Adipocyte (in vitro differentiated cells): ENCODE results near the gene ITPKB.

ENCODE experiments used
- DNase-seq: peaks from one replicate; pipeline ENCODE4 v3.0.0-alpha.2; 2015; ENCODE audit warnings: low read depth
- H3K27me3 ChIP-seq: replicated peaks from 2 replicates; pipeline ENCODE4 v1.7.0; 2013; ENCODE audit warnings: mild to moderate bottlenecking, low read length, moderate library complexity; ENCODE audit not compliant: control insufficient read depth, insufficient read depth
- H3K36me3 ChIP-seq: 2 replicates; pipeline ENCODE4 v1.7.0; 2013; ENCODE audit warnings: low read length, mild to moderate bottlenecking, moderate library complexity; ENCODE audit not compliant: control insufficient read depth, insufficient read depth, severe bottlenecking
- H3K4me1 ChIP-seq: 2 replicates; pipeline ENCODE4 v1.7.0; 2013; ENCODE audit warnings: mild to moderate bottlenecking, low read length, moderate library complexity; ENCODE audit not compliant: control insufficient read depth, insufficient read depth
- H3K4me3 ChIP-seq: 2 replicates; pipeline ENCODE4 v1.7.0; 2013; ENCODE audit warnings: mild to moderate bottlenecking, low read length, moderate library complexity
- H3K9ac ChIP-seq: 2 replicates; pipeline ENCODE4 v1.7.0; 2013; ENCODE audit warnings: mild to moderate bottlenecking, low read length, moderate library complexity
- H3K9me3 ChIP-seq: 2 replicates; pipeline ENCODE4 v1.7.0; 2013; ENCODE audit warnings: mild to moderate bottlenecking, low read length, moderate library complexity; ENCODE audit not compliant: control insufficient read depth

ITPKB gene

DNA sequence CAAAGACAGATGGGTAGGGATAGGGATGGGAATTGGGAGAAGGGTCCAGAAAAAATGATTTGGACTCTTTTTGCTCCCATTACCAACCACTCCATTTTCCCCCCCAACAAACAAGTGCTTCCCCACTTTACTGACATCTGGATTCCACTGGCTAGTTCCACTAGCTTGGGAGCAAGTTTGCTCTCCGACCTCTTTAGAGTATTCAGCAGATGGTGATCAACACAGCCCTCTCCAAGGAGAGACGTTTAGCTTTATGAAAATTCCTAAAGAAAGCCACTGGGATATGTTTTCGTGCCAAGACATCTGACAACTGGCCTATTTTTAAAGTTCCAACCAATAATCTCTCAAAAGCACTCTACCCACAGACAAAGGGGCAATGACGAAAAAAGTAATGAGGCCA is 50.3 kb downstream of the ITPKB start:
- Histone ChIP-seq H3K9ac (no peak overlapping the region), H3K9me3 (no peaks in the 10 kb centered on the region), H3K36me3 (no peaks in the 10 kb centered on the region), H3K4me3 (no peak overlapping the region), H3K4me1 (peaks cover 15% of the 10 kb centered on the region), H3K27me3 (no peaks in the 10 kb centered on the region)
- no peak for DNase-seq

DNA sequence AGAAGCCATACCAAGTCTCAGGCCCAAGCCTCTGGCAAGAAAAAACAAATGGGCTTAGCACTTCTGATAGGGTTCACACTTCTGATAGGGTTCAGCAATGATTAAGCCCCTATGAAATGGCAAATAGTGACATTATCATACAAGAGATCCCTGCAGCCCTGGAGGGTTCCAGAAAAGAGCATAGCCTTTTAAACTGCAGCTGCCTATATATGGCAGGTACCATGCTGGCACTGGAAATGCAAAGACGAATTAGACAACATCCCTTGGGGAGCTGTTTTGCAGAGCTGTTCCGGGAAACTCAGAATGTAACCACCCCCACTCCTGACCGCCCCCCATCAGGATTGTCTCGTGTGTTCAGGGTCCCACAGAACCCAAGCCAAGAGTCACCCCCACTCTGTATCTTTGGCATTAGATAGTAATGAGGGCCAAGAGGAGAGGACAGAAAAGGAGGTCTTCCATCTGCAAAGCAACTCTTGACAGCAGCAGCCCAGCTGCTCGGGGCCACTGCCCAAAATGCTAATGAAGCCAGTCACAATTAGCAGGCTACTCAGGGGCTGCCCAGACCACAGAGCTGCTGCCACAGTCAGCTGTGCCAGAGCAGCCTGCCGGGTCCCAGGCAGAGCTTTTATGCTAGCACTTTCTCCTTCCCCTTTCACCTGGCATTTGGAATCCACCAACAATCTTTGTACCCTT is 50.9 kb downstream of the ITPKB start:
- Histone ChIP-seq H3K27me3 (no peaks in the 10 kb centered on the region), H3K9ac (no peak overlapping the region), H3K9me3 (no peaks in the 10 kb centered on the region), H3K4me3 (no peak overlapping the region), H3K4me1 (peaks cover 14% of the 10 kb centered on the region), H3K36me3 (no peaks in the 10 kb centered on the region)
- DNase-seq: no peak

DNA sequence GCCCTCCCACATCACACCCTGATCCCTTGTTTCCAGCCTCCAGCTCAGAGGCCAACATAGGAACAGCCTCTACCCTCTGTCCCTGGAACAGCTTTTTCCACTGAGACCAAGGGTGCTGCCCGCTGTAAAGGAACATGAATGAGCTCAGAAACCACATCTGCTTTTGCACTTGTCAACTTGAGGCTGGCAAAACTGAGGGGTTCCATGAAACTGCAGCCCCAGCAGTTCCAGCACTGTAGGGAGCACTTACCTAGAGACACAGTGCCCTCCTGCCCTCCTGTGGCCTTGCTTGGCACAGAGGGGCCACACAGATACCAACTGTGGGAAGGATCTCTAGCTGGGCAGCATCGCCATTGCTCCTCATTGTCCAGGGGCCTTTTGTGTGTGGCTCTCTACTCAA is 51.7 kb downstream of the ITPKB start:
- DNase-seq: no peak

DNA sequence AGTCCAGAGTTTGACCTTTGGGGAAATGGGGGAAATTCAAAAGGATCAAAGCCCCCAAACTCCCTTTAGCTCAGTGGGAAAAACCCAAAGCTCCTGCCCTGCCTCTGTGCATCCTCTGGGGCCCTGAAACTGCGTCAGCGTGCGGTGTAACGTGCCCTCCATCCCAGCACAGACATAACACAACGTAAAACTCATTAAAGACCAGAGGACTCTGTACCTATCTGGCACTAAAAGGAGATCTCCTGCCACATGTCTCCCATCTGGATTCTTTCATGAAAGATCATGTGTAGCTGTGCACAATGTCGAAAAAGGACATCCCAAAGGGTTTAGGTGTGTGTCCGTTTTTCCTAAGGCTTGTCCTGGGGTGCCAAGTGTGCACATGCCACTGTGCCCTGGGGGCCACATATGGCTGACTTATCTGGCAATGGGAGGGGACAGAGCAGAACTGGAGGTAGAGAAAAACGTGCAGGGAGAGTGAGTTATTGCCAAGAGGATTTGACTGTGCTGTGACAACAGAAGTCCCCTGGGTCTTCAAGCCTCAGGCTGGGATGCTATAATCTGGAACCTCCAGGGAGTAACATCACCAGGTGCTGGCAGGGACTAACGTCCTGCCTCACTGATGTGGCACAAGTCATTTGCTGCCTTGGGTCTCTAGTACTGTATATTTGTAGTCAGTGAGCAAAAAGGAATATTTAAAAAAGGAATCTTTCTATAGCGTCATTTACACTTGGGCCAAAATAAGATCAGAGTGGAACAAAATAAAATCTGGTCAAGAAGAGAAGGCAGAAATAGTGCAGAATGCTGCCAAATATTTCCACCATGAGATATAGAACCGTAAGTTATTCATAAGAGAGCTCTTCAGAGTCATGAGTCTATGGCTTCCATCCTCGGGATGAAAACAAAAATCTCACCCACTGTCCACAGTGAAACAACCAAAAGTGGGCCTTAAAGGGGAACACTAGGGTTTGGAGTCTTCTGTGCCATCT is 52.3 kb downstream of the ITPKB start:
- DNase-seq: no peak
- H3K4me3 ChIP-seq: no peak overlapping the region
- H3K4me1 ChIP-seq: peaks cover 13% of the 10 kb centered on the region
- no peaks in the 10 kb centered on the region for H3K36me3 ChIP-seq
- H3K9me3 ChIP-seq: no peaks in the 10 kb centered on the region
- no peaks in the 10 kb centered on the region for H3K27me3 ChIP-seq
- no peak overlapping the region for H3K9ac ChIP-seq

More for the DNA sequence above, 51.7 kb downstream of the ITPKB start:
- H3K9ac ChIP-seq: no peak overlapping the region
- no peaks in the 10 kb centered on the region for H3K9me3 ChIP-seq
- H3K36me3 ChIP-seq: no peaks in the 10 kb centered on the region
- no peak overlapping the region for H3K4me3 ChIP-seq
- peaks cover 13% of the 10 kb centered on the region for H3K4me1 ChIP-seq
- H3K27me3 ChIP-seq: no peaks in the 10 kb centered on the region

DNA sequence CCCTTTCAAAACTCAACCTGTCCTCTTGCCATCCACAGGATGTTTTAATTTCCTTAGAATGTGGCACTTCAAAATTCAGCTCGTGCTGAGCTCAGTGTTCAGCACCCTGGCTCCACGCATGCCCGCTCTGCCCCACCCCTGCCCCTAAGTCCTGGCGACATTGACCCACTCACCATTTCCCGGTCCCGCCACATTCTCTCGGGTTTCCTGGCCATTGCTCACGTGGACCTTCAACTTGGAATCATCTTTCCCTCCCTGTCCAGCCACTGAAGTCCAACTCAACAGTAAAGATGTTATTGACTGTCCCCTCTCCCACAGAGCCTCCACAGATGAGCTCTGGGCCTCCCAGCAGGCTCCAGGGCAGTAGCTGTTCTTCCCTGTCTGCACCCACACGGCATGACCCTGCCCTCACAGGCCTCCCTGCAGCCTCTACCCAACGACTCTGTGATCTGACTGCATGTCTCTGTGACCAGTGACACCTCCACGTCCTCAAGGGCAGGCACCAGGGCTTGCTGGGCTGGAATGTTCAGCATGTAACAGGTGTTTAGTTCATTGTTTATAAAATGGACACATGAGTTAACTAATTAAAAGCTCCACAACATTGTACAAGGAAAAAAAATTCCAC is 53.8 kb downstream of the ITPKB start:
- Histone ChIP-seq H3K36me3 (no peaks in the 10 kb centered on the region), H3K9me3 (no peaks in the 10 kb centered on the region), H3K27me3 (no peaks in the 10 kb centered on the region), H3K9ac (no peak overlapping the region), H3K4me3 (no peak overlapping the region), H3K4me1 (peaks cover 18% of the 10 kb centered on the region)
- no peak for DNase-seq

DNA sequence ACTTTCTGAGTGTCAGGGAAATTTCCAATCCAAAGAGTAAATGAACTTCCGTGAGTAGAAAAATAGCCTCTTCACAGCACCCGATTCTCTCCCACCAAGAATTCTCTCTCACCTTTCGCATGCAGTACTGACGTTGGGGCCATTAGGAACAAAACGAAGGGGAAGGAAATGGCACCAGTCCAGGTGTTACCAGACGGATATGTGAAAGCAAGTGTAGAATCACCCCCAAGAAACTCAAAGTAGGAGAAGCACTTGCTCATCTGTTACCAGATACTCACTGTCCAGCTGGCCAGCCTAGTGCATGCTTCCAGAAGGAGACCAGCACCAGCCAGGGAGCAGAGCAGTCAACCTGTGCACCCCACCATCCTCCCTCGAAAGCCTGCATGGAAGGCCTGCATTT is 55.1 kb downstream of the ITPKB start:
- H3K36me3 ChIP-seq: no peaks in the 10 kb centered on the region
- DNase-seq: no peak
- H3K4me1 ChIP-seq: peaks cover 28% of the 10 kb centered on the region
- H3K27me3 ChIP-seq: no peaks in the 10 kb centered on the region
- no peak overlapping the region for H3K9ac ChIP-seq
- H3K9me3 ChIP-seq: no peaks in the 10 kb centered on the region
- H3K4me3 ChIP-seq: no peak overlapping the region

DNA sequence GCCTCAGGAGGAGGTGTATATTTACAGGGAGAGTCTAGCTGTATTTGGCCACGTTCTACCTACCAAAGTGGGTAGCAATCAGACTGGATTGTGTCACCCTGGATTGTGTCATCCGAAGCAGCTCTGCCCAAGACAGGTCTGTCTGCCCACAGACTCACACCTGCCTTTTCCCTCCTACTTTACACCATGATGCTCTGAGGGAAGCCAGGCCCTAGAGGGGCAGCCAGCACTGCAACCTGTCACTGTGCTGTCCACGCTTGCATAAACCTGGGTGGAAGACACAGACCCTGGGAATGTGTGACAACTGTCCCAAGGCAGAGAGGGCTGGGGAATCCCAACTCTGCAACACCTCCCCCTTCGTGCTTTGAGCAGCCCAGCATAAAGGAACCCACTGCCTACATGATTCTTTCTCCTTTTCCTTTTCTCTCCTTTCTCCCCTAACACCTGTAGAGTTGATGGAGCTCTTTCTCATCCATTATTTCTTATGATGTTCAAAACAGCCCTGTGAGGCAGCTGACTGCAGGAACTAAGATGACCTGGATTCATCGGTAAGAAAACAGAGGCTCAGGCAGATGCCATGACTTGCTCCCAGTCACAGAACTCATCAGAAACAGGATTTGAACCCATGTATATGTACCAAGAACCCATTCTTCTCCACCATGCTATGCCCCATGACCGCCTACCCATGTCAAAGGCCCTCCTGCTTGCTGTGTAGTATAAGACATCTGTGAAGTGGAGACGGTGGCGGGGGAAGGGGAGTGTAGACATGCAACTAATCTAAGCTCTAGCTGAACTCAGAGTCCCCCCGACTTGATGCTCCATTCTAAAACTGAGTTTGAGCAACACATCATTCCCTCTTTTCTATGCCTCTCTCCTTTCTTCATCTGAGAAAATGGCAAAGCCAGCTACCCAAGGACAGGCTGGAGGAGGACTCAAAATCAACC is 55.9 kb downstream of the ITPKB start:
- DNase-seq: no peak
- no peaks in the 10 kb centered on the region for H3K27me3 ChIP-seq
- no peak overlapping the region for H3K4me3 ChIP-seq
- H3K9me3 ChIP-seq: no peaks in the 10 kb centered on the region
- H3K36me3 ChIP-seq: no peaks in the 10 kb centered on the region
- no peak overlapping the region for H3K9ac ChIP-seq
- H3K4me1 ChIP-seq: peaks cover 28% of the 10 kb centered on the region

DNA sequence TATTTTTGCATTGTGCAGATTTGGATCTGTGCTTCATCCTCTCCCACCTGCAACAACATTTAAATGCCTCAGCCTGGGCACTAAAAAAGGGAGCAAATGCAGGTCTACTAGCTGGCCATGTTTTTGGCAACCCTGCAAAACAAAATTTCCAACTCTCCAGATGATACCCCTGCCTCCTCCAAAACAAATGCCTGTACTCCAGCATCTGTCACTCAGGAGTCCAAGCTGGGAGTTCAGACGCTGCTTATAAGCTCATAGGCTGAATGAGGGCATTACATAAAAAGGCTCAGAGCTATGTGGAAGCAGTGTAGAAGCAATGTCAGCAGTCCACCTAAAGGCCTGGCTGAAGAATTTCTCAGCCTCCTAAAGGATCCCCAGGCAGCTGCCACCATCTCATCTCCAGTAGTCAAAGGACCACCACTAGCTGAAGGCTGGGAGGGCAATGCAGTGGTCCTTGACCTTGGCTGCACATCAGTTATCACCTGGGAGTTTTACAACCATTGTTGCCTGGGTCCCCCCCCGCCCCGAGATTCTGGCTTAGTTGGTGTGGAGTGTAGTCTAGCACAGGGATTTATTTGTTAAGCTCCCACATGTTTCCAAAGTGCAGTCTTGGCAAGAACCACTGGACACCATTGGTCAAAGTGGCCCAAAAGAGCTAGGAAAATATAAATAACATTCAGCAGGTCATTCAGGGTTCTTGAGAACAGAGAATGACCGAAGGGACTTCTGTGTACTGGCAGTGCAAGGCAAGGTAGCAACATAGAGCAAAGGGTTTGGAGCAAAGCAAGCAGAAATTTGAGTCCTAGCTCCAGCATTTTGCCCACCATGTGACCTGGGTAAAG is 57.2 kb downstream of the ITPKB start:
- H3K4me3 ChIP-seq: no peak overlapping the region
- no peaks in the 10 kb centered on the region for H3K36me3 ChIP-seq
- H3K9me3 ChIP-seq: no peaks in the 10 kb centered on the region
- no peaks in the 10 kb centered on the region for H3K27me3 ChIP-seq
- no peak overlapping the region for H3K9ac ChIP-seq
- peaks cover 35% of the 10 kb centered on the region for H3K4me1 ChIP-seq
- no peak for DNase-seq

DNA sequence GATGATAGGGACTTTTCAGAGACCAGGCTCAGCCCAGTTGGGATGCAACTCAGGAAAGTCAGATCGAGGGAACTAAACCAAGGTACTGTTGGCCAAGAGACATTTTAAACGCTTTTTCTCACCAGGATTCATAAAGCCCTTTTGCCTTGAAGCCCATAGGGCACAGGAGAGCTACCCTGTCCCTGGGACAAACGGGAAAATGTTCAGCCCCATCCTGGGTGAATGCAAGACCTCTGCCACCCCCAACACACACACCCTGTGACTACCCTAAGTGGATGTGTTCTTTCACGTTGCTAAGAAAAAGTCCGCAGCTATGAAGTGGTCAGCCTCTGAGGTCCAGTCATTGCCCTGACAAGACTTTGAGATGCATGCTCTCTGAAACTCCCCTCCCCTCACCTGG is 58.4 kb downstream of the ITPKB start:
- Histone ChIP-seq H3K4me1 (peaks cover 48% of the 10 kb centered on the region), H3K36me3 (no peaks in the 10 kb centered on the region), H3K4me3 (peak overlapping the region; percentile 81), H3K9ac (peak overlapping the region; percentile 84), H3K9me3 (no peaks in the 10 kb centered on the region), H3K27me3 (no peaks in the 10 kb centered on the region)
- no peak for DNase-seq
